ENCODE data around the gene HPF1.

Gene HPF1

DNA sequence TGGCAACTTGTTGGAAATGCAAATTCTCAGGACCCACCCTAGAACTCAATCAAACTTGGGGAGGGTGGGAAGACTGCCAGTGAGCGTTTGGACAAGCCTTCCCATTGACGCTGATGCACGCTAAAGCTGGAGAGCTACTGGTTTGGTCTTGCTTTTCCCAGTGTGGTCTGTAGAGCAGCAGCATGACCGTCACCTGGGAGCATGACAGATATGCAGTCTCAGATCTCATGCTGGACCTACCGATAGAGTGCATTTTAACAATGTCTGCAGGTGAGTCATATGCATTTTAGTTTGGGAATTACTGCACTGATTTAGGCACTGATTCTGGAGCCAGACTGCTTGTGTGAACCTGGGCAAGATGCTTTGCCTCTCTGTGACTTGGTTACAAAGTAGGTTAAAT is 27.2 kb downstream of the HPF1 start:
- DNase-seq: no peak

DNA sequence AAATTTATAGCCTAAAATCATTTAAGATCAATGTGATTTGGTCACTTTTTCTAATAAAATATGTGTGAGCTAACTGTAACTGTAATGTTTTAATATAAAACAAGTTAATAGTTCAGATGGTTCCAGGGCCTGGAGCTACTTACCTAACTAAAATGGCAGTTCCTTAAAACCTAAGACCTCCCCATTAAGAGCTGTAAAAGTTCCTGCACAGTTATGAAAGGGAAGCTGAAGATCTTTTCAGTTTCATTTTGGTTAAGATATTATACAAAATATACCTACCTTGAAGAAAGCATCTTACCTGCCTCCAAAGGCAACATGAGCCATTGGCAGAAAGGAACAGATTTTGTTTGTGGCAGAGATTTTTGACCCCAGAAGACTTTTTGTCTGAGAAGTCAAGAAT is 30.1 kb downstream of the HPF1 start:
- DNase-seq: no peak

DNA sequence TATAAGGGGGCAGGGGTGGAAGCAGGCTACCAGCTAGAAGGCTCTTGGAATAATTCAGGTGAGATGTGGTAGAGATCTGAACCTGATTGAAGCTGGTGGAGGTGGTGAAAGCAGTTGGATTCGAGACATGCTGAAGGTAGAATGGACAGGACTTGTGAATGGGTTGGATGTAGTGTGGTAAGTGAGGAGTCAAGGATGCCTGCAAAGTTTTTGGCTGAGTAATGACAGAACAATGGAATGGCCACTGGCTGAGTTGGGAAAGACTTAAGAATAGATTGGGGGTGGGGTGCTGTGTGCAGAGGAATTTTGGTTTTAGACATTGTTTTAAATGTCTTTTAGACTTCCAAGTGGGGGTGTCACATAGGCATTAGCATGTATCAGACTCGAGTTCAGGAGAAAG is 33.5 kb downstream of the HPF1 start:
- no peak for DNase-seq

DNA sequence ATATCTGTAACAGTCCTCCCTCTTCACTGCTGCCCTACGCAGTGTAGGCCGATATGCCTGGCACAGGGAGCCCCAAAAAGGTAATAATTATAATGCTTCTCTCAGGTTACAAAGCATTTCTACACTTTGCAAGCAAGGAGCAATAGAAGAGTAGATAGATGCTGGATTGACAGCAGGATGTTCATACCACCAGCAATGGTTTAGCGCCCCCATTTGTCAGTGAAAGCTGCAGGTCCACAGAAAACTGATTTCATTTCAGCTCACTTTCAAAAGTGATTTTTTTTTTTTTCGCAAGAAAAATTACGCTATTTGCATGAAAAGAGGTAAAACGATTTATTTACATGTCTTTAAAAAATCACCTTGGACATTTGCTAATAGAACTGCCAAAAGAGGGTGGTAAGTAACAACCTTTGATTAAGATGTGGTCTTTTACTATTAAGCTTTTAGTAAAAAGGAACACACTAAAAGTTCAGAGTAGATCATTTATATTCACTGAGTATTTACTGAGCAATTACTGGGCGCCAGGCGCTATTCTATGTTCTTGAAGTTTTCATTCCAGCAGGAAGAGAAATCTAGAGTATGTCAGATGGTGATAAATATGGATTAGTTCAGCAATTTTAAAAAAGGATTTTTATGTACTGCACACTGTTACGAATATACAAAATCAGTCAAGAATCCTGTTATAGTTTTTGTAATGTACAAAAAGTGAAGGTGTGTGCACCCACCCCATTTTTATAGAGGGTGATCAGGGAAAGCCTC is 34.4 kb downstream of the HPF1 start:
- no peak for DNase-seq

DNA sequence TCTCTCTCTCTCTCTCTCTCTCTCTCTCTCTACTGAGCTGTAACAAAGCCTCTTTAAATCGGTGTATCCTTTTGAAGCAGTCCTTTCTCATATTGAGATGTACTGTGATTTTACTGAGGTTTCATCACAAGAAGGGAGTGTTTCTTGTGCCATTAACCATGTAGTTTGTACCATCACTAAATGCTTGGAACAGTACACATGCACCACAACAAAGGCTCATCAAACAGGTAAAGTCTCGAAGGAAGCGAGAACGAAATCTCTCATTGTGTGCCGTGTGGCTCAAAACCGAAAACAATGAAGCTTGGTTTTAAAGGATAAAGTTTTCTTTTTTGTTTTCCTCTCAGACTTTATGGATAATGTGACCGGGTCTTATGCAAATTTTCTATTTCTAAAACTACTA is 37.2 kb downstream of the HPF1 start:
- no peak for DNase-seq

DNA sequence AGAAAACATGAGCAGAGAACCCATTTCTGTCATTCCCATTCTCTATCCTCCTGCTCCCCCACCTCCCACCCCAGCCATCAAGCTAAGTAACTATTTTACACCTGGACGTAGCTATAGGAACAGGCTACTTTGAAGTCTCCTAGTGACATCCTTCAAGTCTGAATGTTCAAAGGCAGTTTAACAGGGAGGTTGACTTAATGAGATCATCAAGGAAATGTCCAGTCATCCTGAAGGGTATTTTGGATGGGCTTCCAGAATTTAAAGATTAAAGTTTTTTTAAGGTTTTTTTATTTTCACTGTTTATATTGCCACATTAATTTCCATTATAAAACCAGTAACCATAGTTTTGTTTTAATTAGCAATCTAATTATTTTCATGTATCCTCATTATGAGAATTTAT is 41.1 kb downstream of the HPF1 start:
- DNase-seq: no peak

DNA sequence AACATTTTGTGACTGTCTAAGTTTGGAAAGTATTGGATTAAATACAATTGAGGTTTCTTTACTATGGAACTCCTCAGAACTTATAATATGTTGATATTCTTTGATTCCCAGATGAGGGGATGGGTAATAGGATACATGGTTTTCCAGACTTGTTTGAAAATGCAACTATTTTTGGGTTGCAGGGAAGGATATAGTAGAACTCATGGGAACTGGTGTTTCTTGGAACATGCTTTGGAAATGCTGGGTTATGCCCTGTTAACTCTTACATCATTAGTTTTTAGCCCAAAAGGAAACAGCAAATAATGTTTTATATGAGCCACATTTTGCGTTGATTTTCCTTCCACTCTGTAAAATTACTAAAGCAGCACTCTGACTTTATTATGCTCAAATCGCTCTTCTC is 41.9 kb downstream of the HPF1 start:
- DNase-seq: no peak

DNA sequence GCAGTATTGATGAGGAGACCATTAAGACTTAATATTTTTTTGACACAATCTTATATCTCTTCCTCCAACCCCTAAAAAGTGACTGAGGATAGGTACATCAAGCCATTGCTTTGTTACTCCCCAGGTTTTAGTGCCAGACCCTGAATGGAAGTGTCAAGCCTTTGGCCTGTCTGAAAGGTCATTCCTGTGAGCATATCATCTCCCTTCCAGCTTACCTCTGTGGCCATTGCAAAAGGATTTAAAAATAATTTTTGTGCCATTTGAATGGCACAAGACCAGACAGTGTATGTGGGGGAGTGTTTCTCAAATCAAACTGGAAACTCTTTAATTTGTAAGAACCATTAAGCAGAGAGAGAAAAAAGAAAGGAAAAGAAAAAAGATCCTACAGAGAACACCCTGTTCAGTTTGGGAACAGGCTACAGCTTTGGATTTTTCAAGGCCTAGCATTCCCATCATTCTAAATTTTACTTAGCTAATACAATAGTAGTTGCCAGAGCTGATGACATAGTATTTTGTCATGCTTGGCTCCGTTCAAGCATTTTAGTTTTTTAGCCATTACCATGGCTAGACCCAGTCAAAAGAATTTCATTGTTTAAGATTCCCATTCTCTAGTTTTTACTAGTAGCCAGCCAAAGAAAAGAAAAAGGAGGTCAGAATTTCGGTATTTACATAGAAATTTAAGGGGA is 49.6 kb downstream of the HPF1 start:
- no peak for DNase-seq

DNA sequence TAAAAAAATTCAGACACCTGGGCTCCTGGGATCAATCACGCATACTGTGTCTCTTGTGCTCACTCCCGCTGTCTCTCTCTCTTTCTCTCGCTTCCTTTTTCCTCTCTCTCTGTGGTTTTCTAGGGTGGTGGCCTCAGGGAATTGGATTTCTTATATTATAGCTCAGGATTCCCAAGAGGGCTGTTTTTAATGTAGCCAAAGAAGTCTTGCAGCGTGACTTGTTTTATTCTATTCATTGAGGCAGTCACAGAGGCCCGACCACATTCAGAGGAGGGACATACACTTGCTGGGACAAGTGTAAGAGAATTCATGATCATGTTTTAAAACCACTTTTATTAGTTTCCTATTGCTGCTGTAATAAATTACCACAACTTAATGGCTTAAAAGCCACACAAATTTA is 59.4 kb downstream of the HPF1 start:
- DNase-seq: no peak

DNA sequence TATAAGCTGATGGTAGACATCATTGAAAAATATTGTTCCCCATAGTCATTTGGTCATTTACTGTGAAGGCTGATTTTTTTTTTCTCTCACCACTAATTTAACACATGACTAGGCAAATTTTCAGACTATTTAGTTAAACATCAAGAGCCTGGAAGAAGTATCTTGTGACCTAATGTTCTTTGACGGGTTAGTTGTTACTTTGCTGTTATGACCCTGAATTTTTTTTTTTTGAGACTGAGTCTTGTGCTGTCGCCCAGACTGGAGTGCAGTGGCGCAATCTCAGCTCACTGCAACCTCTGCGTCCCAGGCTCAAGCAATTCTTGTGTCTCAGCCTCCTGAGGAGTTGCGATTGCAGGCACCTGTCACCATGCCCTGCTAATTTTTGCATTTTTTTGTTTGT is 67.0 kb downstream of the HPF1 start:
- DNase-seq: no peak

DNA sequence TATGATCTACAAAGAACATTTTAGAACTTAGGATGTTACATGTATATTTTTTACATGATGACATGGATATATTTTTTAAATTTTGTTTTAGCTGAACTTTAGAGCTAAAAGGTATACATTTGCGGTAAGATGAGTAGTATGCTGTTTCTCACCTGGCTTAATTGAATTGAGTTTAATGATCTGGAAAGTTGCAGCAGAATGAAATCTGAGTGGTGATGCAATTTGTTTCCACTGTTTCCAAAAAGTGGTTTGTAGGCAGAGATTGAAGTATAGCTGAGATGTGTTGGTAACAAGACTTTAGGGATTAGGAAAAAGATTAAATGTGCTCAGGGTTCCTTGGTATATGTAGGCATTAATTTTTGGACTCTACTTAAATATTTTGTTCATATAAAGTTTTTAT is 68.1 kb downstream of the HPF1 start:
- DNase-seq: no peak

DNA sequence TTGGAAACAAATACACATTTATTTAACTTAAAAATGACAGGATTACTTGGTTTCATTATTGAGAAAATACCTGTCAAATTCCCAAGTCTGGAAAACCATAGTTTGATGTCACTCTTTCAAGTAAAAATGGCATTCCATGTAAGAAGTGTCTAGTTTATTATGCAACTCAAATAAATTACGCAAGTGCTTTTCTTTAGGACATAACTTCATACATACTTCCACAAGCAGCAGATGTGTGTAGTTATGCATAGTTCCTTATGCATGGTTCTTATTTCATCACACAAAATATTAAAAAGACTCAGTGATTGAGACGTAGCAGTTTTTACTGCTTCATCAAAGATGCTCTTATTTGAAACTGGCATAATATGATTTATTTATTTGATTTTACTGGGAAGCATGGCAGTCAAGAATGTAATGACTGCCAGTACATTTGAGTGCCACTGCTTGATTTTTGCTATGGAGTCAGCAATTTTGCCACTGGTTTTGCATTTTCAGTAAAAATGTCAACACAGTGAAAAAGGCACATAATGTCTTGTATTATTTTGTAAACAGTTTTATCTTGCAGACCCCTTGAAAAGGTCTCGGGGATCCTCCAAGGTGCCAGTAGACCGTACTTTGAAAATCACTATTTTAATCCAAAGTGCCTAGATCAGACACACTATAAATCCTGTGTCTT is 75.2 kb downstream of the HPF1 start:
- DNase-seq: no peak
